ENCODE measurements around the gene PDHB.

DNA sequence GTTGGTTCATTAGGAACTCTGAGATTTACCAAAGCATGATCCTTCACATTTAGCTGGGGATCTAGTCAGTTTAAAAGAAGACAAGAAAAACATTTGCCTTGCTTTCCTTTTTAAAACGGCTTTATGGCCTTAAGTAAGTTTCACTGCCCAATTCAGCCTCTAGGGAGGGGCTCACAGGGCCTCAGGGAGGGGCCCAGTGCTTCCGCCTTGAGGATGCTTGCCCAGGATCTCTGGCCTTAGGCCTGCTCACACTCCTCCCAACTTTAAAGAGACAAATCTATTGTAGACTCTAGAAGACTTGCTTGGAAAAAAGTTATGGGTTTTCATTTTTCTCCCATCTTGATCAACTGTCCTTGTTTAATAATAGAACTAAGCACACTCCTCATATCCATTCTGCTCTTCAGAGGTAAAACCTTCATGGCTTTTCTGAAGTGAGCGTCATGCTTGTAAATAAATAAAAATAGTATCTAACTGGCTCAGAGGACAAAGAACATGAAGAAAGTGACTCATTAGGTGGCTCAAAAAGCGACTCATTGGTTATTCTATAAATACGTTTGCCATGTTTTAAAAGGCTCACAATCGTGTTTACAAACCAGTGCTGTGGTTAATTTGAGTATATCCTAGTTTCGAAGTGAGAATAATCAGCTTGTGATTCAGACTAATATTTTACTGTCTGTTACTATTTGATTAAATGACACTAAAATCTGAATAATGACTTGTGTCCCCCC, 13.7 kb downstream of the PDHB start:
- TF ChIP-seq, protein P1, sequence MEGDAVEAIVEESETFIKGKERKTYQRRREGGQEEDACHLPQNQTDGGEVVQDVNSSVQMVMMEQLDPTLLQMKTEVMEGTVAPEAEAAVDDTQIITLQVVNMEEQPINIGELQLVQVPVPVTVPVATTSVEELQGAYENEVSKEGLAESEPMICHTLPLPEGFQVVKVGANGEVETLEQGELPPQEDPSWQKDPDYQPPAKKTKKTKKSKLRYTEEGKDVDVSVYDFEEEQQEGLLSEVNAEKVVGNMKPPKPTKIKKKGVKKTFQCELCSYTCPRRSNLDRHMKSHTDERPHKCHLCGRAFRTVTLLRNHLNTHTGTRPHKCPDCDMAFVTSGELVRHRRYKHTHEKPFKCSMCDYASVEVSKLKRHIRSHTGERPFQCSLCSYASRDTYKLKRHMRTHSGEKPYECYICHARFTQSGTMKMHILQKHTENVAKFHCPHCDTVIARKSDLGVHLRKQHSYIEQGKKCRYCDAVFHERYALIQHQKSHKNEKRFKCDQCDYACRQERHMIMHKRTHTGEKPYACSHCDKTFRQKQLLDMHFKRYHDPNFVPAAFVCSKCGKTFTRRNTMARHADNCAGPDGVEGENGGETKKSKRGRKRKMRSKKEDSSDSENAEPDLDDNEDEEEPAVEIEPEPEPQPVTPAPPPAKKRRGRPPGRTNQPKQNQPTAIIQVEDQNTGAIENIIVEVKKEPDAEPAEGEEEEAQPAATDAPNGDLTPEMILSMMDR (IDR thresholded peaks at IDR 0.05) = no peak
- no peak for TF ChIP-seq ZFX (IDR thresholded peaks at IDR 0.05; ENCODE audit: borderline replicate concordance)
